Superior temporal gyrus (tissue), 1 donor: Measurements from ENCODE around the gene DCTN3.

Experiments
- DNase-seq: peaks from one replicate; pipeline ENCODE4 v3.0.0-alpha.2; 2016; ENCODE audit errors: extremely low spot score

DCTN3 gene

DNA sequence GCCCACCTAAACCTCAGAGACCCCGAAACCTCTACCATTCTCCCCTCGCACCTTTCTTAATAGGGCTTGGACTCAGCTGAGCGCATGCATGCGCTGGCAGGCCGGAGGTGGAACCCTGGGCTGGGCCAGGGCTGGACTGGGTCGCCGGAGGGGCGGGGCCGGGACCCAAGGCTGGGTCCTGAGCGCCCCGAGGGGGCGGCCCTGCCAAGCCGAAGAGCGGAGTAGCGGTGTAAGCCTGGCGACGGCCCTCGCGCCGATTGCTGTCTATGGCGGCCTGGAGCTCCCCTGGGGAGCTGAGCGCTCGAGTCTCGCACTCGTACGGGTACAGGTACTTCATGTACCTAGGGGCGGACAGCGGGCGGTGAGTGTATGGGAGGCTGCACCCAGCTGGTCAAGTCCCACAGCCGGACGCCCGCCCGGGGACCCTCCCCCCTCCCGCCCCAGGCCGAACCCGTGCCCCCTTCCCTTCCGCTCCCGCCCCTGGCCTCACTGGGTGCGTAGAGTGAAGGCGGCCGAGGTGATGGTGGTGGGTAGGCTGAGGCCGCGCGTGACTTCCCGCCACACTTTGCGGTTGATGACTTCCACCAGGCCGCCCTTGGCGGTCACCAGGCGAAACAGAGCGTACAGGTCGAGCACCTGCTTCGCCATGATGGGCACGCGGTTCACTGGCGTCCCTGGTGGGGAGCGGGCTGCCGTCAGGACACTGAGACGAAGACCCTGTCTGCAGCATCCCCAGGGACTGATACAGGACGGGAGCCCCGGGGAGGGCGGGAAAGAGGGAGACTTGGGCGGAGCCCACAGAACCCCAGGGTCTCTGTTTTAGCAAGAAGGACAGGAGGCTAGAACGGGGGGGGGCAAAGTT, 3.3 kb upstream of the DCTN3 start:
- DNase-seq = no peak

DNA sequence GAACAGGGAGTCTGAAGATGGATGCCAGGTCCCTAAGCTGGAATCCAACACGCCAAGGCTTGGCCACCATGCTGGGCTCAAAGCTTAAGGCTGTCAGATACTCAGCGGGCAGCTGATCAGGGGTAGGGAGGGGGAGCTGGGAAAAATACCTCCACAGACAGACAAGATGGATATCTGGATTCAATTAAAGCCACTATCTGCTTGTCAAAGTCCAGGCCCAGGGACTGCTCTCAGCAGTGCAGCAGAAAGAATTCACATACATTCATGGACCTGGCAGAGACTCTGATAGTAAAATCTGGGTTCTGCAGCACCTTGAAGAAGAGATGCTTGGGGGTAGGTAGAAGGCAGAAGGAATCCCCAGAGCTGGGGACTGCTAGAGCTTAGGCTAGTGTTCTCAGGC, 5.2 kb downstream of the DCTN3 start:
- DNase-seq = no peak

DNA sequence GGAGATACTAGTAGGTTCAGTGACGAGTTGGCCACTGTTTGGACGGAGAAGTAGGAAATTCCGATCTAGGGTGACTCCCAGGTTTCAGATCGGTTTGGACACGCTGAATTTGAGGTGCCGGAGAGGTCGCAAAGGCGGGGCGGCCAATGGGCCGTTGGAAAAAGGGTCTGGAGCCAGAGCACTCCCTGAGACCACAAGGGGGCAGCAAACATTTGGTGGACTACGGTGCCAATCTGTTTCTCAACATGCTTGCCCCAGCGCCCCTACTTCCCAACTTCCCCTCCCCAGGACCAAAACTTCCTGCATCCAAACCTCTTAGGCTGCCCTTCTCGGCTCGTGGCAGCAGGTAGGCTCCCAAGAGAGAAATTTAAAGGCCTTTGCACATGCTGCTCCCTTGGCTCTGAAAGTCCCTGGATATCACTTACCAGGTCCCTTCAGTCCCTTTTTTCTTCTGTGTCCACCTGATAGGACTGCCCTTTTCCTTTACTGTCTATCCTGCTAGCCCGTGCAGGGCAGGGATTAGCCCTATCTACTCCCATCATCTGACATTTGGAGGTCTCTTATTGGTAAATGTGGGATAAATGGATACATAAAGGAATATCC, 7.4 kb downstream of the DCTN3 start:
- DNase-seq = peak; percentile 93

DNA sequence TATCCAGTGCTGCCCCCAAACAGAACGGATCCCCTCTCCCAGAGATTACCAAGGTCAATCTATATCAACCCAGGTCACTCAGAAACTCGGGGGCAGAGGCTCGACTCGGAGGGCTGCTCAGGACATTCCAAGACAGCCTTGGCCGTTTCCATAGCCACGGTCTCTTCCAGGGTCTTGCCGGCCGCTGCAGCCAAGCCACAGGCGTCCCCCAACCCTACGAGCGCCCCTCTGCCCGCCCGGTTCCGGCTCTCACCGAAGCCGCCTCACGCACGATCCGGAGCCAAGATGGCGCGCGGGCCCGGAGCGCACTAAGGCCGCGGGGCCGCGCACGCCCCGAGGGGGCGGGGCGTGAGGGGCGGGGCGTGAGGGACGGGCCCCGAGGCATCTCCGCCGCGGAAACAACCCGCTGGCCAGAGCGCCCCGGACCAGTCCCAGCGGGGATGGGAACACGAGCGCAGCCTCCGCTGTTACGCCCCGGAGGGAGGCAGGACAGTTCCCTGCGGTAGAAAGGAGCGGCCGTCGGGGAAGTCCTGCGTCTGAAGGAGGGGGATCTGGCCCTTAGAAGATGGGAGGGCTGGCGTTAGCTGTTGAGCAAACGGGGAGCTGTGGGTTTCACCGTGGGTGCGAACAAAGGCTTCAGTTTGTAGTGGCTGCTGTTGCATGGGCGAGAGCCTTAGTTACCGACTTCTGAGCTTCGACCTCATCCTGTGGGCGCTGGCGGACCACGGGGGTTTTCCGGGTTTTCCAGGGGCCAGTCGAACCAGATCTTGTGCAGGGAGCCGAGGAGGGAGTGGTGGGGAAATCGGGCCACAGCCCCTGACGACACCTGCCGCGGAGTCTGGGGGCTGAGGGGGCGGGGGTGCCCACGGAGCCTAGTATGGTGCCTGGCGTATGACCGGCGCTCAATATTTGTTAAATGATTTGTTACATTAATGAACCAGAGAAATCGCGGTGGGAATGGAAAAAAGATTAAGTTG, 8.2 kb downstream of the DCTN3 start, which contains the start of gene RPP25L:
Gene RPP25L, minus strand, starts transcription at position 287 of the 977 bp plus-strand sequence. CDS start 801 bp downstream, outside the sequence.
- DNase-seq = peak; percentile 89

DNA sequence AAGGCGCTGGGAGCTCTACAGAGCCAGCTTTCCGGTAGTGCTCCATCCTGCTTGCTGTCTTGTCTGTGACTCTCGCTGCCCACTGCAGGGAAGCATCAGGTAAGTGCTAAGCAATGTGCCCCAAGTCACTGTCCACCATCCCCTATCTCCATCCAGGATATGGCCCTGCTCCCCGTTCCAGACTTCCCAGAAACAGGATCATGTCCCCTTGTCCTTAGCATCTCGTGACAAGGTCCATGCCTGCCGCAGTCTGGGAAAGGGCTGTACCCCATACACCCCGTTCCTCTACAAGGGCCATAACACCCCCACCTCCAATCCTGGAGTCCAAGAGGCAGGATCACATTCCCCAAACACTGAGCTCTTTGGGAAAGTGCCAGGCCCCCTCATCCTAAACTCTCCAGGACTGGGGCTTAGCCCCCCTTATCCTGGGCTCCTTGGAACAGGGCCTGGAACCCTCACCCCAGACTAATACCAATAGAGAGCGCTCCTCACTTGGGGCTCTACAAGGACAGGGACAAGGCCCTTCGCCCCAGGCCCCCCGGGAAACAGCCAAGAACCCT, 9.0 kb downstream of the DCTN3 start:
- no peak for DNase-seq

DNA sequence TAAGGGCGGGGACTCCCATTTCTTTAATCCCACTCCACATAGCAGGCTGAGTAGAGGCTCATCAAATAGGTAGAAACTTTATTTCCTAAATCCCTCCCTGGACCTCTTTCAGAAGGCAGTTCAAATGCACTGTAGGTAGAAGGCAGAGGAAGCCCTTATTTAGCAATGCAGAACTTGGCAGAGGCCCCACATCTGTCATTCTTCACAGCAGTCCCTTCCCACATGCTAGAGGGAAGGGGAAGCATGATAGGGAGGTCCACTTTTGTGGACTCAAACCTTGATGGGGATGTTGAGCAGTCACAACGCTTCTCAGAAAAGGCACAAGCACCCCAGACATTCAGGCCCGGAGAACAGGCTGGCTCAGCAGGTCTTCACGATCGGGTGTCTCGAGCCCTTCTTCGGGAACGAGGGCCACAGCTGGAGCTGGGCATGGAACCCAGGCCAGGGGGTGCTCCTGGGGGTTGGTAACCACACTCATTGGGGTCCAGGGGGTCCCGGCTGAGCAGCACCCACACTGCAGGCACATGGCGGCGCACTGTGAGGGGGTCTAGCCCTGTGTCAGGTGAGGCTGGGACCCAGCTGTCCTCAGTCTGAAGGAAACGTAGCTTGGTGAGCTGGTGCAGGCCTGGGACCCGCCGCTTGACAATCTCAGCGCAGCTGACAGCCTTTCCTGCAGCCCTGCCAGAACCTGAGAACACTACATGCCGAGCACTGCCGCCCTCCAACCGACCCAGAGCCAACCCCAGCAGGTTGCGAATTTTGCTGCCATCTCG, 9.7 kb downstream of the DCTN3 start:
- no peak for DNase-seq

DNA sequence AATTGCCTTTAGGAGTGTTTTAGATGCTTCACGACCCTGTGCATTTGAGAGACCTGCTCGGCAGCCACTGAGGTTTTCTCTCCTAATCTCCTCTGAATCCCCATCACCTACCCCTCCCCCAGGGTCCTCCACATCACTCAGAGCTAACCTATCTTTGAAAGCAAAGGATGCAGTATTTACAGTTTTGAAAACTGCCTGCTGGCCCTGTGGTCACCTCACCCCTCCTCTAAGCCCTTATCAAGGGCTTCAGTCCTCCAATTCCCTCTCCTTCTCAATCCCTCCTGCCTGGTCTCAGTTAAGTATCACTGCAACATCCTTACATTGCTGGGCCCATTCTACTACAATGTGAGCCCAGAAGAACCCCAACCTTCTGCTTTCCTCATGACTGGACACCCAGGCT, 13.0 kb downstream of the DCTN3 start:
- DNase-seq = no peak

DNA sequence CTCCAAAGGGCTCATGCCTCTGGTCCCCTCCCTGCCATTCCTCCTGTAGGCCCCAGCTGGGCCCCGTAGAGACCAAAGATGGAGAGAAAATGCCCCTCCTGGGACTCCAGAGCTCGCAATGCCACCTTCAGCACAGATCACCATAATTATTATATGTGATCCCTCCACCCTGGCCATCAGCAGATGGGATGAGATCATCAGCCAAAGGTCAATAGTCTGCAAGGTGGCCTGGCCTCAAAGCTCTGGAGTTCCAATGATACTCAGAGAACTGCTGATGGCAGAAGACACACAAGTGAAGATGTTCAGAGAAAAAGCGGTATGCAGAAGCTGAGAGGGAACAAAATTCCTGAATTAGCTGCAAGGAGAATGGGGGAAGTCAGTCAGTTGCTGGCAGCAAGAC, 13.4 kb downstream of the DCTN3 start:
- DNase-seq = no peak

DNA sequence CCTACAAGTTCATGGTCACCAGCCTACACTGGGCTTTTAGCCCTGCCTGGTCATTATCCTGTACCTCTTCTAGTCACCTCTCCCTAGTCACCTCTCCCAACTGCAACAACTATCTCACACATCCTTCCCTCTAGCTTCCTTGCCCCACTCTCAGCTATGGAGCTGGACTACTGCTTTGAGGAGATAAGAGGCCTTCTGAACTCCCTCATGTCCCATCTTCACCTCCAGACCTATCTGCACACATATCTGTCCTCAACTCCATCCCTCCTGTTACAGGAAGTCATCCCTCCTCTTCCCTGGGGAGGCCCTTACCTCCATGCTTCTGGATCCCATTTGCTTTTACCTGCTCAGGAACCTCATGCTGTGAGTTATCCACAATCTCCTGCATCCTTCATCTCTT, 14.1 kb downstream of the DCTN3 start:
- no peak for DNase-seq

DNA sequence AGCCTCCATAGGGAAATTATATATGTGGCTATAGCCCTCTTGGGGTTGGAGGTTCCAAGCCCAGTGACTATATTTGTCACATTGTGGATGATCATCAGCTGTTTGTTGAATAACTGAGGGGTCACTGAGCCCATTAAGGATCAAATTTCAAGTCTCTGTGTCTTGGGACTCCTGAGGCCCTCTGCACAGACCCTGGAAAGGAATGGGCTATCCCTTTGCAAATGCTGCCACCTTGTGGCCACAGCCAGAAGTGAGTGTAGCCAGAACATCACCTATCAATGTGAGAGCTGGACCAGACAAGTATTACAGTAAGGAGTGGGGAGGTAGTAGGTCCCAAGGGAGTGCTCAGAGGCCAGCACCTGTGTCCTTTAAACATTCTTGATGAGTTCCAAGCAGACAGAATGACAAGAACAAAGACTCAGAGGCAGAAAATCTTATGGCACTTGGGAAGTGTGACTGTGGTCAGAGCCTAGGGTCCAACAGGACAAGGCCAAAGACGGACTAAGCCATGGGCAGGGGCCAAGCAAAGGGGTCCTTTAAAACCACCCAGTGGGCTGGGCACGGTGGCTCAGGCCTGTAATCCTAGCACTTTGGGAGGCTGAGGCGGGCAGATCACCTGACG, 16.6 kb downstream of the DCTN3 start:
- DNase-seq = peak; percentile 96

DNA sequence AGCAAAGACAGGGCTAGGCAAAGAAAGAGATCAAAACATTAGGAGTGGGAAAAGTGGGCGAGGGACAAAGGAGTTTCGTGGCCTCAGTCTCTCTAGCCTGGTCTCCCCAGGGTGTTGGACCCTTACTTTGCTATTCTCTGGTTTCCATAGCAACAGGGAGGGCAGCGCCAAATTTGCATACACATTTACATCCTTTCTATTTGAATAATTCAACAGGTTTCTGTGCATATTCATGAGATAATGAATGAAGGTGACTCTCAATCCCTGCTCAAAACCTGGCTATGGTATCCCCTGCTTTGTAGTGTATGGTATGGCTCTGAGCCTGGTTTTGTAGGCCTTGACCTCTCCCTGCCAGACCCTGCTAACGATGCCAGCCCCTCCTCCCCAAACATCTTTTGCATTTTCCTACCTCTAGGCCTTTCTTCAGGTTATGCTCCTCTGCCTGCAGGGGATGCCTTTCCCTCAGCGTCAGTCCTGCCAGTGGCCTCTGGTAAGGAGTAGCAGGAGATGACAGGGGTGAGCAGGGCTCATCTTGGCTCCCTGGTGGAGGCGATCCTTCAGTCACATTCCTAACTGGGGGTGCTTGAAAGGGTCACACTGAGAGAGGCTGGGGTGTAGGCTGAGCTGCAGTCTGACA, 18.2 kb downstream of the DCTN3 start:
- DNase-seq = no peak

DNA sequence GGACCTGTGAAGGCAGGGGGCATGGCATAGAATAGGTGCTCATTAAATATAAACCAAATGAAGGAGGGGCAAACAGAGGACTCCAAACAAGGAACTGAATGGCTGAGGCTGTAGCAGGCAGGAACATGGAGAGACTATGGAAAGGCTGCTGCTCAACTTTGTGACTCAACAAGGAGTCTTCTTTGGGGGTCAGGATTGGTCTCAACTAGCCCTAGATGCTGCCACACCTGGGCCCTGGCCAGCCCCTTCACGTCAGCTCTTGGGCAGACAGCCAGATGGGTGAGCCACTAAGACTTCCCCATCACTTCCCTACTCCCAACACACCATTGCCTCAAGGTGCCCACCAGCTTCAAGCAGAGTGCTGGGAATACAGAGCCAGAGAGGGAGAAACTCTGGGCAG, 19.4 kb downstream of the DCTN3 start:
- DNase-seq = no peak

DNA sequence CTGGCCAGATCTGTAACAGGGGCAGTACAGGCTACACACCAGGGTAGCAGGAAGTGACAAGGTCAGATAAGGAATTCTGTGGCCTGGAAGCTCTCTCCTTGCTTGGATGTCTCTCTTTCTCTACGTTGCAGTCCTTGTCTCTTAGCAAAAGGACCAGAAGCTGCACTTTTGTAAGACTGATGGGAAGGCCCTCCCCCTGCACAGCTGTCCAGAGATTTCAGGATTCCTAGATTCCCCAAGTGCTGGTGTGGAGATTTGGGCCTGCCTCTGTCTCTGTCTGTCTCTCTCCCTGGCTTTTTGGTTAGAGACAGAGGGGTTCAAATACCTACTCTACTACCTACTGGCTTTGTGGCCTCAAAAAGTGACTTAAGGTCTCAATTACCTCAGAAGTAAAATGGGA, 20.7 kb downstream of the DCTN3 start:
- DNase-seq = no peak

DNA sequence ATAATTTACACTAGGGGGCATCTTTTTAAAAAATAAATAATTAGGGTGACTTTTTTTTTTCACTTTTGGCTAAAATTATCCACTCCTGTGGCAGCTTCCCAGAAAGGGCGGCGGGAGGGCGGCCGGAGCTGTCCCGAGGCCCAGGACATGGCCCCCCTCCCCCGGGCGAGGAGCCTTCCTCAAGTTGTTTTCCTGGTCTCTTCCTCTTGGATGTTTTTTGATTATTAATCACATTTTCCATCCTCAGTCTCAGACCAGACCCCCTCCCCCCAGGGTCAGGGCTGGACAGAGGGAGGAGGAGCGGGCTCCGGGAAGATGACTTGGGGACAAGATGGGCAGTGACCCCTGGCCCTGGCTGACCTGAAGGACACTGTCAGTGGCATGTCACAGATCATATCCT, 26.1 kb downstream of the DCTN3 start:
- DNase-seq = no peak

DNA sequence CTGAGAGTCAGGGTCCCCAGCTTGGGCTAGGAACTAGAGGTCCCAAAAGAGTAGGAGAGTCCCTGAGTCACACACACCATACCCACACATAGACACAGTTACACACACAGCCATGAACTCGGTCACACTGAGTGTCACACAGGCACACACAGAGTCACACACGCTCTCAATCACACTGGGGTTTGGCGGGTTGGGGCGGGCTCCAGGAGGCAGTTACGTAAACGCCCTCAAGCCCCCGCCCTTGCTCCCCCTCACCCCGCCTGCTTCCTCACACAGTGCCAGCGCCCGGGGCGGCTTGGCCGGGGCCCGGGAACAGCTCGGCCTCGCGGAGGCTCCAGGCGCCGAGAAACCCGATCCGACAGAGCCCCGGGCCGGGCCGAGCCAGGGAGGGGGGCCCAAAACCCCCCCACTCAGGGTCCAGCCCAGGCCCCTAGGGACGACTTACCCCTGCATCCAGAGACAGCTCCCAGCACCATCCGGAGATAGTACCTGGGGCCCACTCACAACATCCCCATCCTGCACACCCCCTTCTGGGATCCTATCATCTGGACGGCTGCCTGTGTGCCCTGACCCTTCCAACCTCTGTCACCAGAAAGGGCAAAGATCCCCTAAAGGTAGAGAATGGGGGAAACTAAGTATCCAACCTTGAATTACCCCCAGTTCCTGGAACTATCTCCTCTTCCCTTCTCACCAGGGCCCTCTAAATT, 27.2 kb downstream of the DCTN3 start:
- DNase-seq = no peak

DNA sequence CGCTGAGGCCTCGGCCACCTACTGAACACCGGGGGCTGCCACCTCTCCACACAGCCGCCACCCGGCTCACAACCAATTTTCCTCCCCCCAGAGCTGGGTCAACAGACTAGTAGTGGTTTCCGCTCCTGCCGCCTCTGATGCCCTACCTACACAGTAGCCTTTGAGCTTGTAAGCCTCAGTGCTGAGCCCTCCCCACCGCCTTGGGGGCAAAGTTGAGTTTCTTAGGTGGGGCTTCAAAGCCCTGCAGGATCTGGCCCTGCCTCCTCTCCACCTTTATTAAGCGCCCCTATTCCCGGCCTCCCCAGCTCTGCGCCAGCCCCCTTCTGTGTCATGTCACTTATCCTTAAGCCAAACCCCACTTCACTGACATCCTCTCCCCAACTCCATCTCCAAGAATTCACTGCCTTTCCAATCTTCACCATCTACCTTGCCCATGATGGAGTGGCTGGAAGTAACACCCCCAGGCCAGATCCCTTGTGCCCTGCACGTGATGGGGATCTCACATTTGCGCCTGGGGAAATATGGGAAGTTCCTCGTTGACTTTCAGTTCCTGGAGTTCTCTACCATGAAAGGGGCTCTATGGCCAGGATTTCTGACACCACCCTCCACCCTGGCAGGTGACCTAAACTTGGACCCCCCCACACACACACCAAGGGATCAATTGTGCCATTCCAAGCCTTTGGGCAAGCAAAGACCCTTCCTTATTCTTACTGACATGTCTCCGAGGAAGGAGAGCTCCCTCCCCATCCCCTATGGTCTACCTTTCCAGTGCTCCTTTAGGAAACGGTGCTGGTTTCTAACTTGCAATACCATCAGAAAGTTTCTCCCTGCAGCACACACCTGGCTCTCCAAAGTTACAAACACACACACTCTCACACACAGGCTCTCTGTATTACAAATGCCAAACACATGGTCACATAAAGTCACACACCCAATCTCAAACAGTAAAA, 28.1 kb downstream of the DCTN3 start:
- DNase-seq = no peak

DNA sequence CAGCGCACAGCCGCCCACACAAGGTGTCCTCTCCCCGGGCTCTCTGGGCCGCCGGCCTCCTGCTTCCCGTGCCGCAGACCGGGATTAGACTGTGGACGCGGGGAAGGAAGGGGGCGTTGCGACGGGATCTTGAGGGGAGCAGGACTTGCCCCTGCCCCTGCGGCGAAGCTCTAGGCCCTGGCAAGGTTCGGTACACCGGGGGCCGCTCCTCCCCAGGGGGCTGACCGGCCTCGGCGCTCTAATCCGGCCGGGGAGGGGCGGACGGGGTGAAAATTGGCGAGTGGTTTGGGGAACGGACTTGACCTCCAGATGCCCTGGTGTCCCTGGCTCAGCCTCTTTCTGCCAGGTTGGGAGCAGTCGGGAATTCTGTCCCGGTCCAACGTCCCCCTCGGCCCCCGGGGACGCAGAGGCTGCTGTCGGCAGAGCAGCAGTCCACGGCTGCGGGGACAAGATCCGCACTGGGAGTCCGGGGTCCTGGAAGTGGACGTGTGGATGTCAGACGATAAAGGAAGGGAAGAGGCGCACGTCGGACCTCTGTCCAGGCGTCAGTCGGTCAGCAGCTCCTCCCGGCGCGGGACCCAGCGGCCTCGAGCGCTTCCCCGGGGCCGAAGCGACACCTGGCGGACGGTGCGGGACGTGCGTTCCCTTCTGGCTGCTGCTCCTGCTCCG, 28.9 kb downstream of the DCTN3 start:
- peak; percentile 89 for DNase-seq
